Endometrial microvascular endothelial cells (primary cell): ENCODE results near the gene RNF44. TPM values are rescaled to one million over a fixed set of nuclear protein-coding genes. Genes with fewer than 3 reads are reported as not detected.

Experiments used
- in situ Hi-C: cut with HindIII; loops from 2 replicates; pipeline ENCODE4 v1.10.0; 2017; ENCODE audit warnings: low sequenced_read_pairs, low pct_unique_long_range_greater_than_20kb; ENCODE audit errors: inconsistent ontology term
- total RNA-seq: library from RNA; depleted of rRNA; stranded (reverse); fragments of >200 nt; gene quantifications from one replicate; pipeline ENCODE4 v1.2.3, GENCODE V29; 2015; ENCODE audit errors: inconsistent ontology term

RNF44 gene
- total RNA-seq, 1 donor from 2014 or later: 4.8 TPM

DNA sequence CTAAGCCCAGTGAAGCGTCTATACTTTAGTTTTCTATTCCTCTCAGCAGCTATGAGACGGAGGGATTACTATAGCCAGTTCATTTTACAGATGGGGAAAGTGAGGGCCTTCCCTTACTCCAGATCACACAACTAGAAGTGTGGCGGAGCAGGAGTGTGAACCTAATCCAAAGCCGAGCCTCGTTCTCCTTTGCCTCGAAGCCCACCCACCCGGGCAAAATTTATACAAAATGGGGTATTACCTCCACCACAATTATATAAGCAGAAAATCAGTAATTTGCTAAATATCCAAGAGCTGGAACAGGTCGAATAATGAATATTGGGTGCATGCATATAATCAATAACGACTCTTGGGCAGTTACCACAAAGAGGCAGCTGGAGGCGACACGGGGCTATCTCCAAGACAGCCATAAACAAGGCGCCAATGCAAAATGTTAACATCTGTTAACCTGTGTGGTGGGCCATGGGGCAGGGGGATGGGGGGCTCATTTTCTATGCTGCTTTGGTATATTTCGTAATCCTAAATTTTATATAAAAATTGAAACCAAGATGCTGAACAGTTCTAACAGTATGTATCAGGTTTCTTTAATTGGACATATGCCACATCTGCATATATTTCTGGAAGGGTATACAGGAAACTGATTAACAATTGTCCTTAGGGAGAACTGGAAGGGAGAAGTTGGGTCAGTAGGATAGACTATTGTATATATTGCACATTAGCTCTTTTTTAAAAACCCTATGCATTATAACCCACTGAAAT is 1.2 kb upstream of the RNF44 start:
- in situ Hi-C loops: no loop called here

- in situ Hi-C loops: no loop called here
Measured at GRCh38 chr5:176537554-176538229, 490 bp upstream of the RNF44 start.

DNA sequence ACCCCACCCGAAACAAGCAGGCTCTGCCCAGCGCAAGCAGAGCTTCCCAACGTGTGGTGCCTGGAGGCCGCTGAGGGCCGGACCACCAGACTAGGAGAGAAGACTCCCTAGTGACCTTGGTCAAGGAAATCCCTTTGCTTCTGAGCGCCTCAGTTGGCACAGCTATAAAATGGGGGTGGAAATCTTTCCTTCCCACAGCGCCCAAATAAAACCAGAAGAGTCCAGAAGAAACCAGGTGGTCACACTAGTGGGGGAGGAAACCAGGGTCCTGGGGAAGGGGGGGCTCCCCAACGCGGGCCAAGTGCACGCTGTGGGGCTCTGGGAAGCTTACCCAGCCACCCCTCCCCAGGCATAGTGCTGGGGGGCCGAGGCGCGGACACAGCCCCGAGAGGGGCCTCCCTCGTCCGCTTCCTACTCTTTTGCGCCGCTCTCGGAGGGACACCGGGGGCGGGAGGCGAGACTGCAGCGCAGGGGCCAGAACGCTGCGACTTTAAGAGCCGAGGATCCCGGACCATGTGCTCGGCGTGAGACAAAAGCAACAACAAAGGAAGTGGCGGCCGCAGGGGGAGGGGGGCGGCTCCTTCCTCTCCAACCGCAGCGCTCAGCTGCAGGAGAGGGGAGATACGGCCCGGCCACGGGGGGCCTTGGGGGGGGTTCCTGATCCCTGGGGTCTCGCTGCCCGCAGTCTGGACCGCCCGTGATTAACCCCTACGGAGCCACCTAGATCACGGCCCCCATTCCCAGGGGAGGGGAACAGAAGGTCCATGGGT is 885 bp downstream of the RNF44 start:
- in situ Hi-C loops: no loop called here

GRCh38 chr5:176535664-176536131 is 1.5 kb downstream of the RNF44 start:
- in situ Hi-C loops: no loop called here

DNA sequence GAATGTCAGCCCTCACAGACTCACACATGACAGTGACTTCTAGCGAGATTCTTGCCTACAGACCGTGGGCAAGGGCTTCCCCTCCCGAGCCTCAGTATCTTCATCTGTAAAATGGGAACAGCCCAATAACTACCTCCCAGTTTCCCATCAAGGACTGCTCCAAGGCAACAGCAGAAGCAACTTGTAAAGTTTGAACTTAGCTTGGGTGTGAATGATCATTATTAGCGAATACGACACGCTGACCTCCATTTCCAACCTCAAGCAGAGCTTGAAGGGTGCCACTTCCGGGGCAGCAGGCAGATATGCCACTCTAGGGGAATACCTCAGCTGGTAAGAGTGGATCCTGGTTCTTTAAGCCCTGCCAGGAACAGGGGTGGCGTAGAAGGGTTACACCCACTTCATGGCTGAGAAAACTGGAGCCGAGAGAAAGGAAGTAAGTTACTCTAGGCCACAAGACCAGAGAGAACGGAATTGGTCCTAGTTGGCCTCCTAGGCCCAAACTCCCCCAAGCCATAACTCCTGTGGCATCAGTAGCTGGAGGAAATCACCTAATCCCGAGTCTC is 2.0 kb downstream of the RNF44 start:
- in situ Hi-C loops: no loop called here

DNA sequence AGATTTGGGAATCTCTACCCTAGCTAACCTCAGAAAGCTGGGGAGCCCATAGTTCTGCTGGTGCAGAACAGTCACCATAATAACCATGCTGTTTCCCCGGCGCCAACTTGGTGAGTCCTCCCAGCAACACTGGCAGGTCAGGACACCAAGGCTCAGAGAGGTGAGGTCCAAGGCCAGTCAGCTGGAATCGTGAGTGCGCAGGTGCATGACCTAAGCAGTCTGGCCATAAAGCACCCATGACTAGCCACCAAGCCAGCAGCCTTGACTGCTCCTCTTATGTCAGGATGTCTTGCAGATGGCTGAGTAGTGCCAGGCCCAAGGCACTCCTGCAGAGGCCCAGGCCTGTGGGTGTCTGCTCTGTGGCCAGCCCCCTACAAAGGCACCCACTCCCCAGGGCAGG is 2.6 kb downstream of the RNF44 start:
- in situ Hi-C loops: no loop called here

GRCh38 chr5:176533894-176534611 is 3.1 kb downstream of the RNF44 start:
- in situ Hi-C loops: no loop called here

DNA sequence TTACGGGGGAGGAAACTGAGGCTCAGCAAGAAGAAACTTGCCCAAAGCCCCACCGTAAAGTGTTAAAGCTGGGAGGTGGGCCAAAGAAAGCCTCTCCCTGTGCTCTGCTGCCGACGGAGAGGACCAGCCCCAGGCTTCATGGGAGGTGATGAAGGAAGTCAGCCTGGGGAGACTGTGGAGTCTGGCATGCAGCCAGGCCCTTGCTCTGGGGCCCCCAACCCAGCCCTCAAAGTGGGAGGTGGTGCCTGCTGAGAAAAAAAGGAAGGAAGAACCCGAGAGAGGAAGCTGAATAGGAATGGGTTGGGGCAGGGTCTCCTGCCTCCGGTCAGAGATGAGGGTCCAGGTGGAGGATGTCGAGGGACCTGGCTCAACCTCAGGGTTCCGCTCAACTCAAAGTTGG is 3.8 kb downstream of the RNF44 start:
- in situ Hi-C loops: no loop called here

DNA sequence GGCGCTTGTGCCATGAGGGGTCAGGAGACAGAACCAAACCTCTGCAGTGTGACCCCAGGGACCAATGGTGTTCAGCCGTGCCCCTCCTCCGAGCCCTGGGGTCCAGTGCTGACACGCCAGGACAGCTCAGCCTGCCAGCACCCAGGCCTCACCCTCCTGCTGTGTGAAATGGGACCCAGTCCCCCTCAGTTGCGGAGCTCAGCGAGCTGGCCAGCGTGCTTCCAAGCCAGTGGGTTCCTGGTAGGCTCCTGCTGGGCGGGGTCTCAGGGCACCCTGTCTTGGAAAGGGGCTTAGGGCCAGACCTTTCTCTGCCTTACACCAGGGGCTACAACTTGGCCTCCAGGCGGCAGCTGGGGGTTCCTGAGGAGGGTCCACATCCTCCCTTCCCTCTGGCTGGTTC is 4.4 kb downstream of the RNF44 start:
- in situ Hi-C loops: no loop called here

- in situ Hi-C loops: no loop called here
Measured at GRCh38 chr5:176531902-176532493, 5.2 kb downstream of the RNF44 start.

- in situ Hi-C loops: no loop called here
Measured at GRCh38 chr5:176530983-176531901, 6.0 kb downstream of the RNF44 start.

- in situ Hi-C loops: no loop called here
Measured at GRCh38 chr5:176530393-176530982, 6.7 kb downstream of the RNF44 start.

GRCh38 chr5:176529741-176530141 is 7.5 kb downstream of the RNF44 start:
- in situ Hi-C loops: no loop called here

DNA sequence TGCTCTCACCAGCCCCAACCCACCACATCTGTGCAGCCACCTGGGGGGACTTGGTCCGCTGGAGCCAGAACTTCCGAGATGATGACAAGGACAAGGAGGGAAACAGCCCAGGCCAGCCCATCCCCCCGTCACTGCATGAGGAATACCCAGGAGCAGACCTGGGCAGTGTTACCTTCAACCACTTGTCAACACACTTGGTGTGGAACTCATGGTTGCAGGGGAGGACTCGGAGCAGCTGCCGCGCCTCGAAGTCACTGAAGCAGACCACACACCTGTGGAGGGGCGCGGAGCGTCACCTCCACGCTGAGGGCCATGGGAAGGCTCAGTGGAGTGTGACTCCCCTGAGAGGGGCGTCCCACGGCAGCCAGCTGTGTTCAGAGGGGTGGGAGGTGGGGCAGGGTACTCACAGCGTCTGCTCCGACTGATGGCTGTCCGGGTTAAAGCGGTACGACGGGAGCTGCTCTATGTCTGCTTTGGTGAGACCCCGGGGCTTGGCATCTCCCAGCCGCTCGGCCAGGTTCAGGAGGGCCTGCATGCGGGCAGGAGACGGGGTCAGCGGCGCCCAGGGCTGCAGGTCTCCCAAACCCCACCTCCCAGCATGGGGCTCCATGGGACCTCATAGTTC is 8.0 kb downstream of the RNF44 start:
- in situ Hi-C loops: no loop called here

DNA sequence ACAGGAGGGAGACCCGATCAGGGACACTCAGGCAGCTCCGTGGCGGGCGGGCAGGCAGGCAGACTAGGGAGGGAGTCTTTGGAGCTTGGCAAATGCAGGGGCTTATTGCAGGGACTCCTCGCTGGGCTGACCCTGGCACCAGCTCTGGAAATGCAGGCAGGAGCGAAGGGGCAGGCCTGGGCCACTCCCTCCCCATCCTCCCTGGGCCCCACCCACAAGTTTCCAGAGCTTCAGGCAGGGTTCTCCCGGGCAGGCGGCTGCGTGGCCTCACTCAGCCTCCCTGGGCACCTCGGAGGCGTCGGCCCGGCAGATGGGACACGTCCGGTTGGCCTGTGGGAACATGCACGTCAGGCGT is 8.5 kb downstream of the RNF44 start:
- in situ Hi-C loops: no loop called here

GRCh38 chr5:176528301-176528700 is 8.9 kb downstream of the RNF44 start:
- in situ Hi-C loops: no loop called here
